OCI-M2 (cell line): ENCODE results near the gene SOCS7.
A peak's percentile ranks its signal among the peaks of the same experiment; 100 is the strongest.

Experiments used
- DNase-seq: peaks from one replicate; lab custom pipeline; 2025; ENCODE audit not compliant: unreplicated experiment; lab: John Stamatoyannopoulos, UW

SOCS7 gene

GRCh38 chr17:38336838-38337237 lies 14.8 kb upstream of the SOCS7 start:
- DNase-seq = no peak

GRCh38 chr17:38338053-38338452 lies 13.6 kb upstream of the SOCS7 start:
- no peak for DNase-seq

GRCh38 chr17:38338535-38338934 lies 13.1 kb upstream of the SOCS7 start:
- no peak for DNase-seq

GRCh38 chr17:38339891-38340290 lies 11.8 kb upstream of the SOCS7 start:
- DNase-seq = no peak

GRCh38 chr17:38341035-38341721 lies 10.5 kb upstream of the SOCS7 start:
- DNase-seq = no peak

GRCh38 chr17:38342886-38343607 lies 8.6 kb upstream of the SOCS7 start:
- DNase-seq = no peak

GRCh38 chr17:38343608-38344419 lies 7.8 kb upstream of the SOCS7 start, which contains the start of gene GPR179:
Gene GPR179 (minus strand): TSS chr17:38343956. CDS start chr17:38343789, 167 bp downstream.
- DNase-seq = no peak

- no peak for DNase-seq
These were observed 7.3 kb upstream of the SOCS7 start for GRCh38 chr17:38344420-38344745.

GRCh38 chr17:38345743-38346142 lies 5.9 kb upstream of the SOCS7 start:
- no peak for DNase-seq

GRCh38 chr17:38349097-38349730 lies 2.4 kb upstream of the SOCS7 start:
- DNase-seq = peak; percentile 48

- DNase-seq = no peak
These were observed 1.6 kb upstream of the SOCS7 start for GRCh38 chr17:38350035-38350434.

- no peak for DNase-seq
These were observed 821 bp downstream of the SOCS7 start for GRCh38 chr17:38352245-38353085.

GRCh38 chr17:38353086-38353604 lies 1.5 kb downstream of the SOCS7 start:
- no peak for DNase-seq

- DNase-seq = no peak
These were observed 2.0 kb downstream of the SOCS7 start for GRCh38 chr17:38353668-38354067.

GRCh38 chr17:38354466-38354865 lies 2.8 kb downstream of the SOCS7 start:
- no peak for DNase-seq

- no peak for DNase-seq
These were observed 3.6 kb downstream of the SOCS7 start for GRCh38 chr17:38355251-38355650.

- DNase-seq = no peak
These were observed 6.0 kb downstream of the SOCS7 start for GRCh38 chr17:38357486-38358123.

GRCh38 chr17:38358586-38359513 lies 7.2 kb downstream of the SOCS7 start:
- no peak for DNase-seq
